Fibroblast of lung (primary cell): Measurements from ENCODE around the gene SORCS2.

ENCODE experiments used
- CTCF ChIP-seq, 2 donors: IDR thresholded peaks in 1 of 2; conservative IDR thresholded peaks in 1 of 2; 1 replicate in 1 of 2; 2 replicates in 1 of 2; pipeline ENCODE4 v1.5.1; 2011 to 2012; ENCODE audit warnings: low read length in 2 of 2, control low read depth in 1 of 2, inconsistent platforms in 1 of 2, low read depth in 1 of 2, mild to moderate bottlenecking in 1 of 2
- EZH2 ChIP-seq: IDR thresholded peaks from 2 replicates; pipeline ENCODE4 v1.5.1; 2012; ENCODE audit warnings: low read length, control low read depth, mild to moderate bottlenecking; ENCODE audit errors: missing control alignments

- no peak for TF ChIP-seq CTCF (conservative IDR thresholded peaks at IDR 0.05 in 1 of 2, IDR thresholded peaks at IDR 0.05 in 1 of 2; ENCODE audit: low read depth in 1 of 2, low read length in 2 of 2)
- TF ChIP-seq EZH2: no peak
Measured at GRCh38 chr4:7224001-7224400, 31.7 kb downstream of the SORCS2 start.
